Keratinocyte (primary cell): Measurements from ENCODE around the gene TRIM75. TPM values are rescaled to one million over a fixed set of nuclear protein-coding genes. Genes with fewer than 3 reads are reported as not detected.

Experiments used
- DNase-seq: peaks from one replicate; pipeline ENCODE4 v3.0.0-alpha.2; 2011; ENCODE audit warnings: low read depth, missing footprints, low spot score
- FAIRE-seq: peaks from 2 replicates; lab custom pipeline; 2011; peaks lifted over from hg19 to GRCh38; lab: Jason Lieb, UNC
- H2AFZ ChIP-seq: 2 replicates; pipeline ENCODE4 v1.6.0; 2012; ENCODE audit warnings: low read length, control low read depth, inconsistent platforms; ENCODE audit not compliant: control insufficient read depth
- H3K27ac ChIP-seq: 2 replicates; pipeline ENCODE4 v1.5.1; 2011; ENCODE audit warnings: low read length; ENCODE audit not compliant: control insufficient read depth, insufficient read depth
- H3K27me3 ChIP-seq: 3 replicates; pipeline ENCODE4 v1.6.0; 2011; ENCODE audit warnings: low read length; ENCODE audit not compliant: control insufficient read depth, insufficient read depth; ENCODE audit errors: extremely low read depth
- H3K36me3 ChIP-seq, 2 experiments: 2 replicates in 1 of 2; 3 replicates in 1 of 2; pipeline ENCODE4 v1.5.1; 2011; ENCODE audit warnings: low read length in 2 of 2, mild to moderate bottlenecking in 1 of 2; ENCODE audit not compliant: control insufficient read depth in 2 of 2, insufficient read depth in 2 of 2; ENCODE audit errors: extremely low read depth in 1 of 2
- H3K4me1 ChIP-seq: 3 replicates; pipeline ENCODE4 v1.5.1; 2011; ENCODE audit warnings: low read length; ENCODE audit not compliant: control insufficient read depth, insufficient read depth; ENCODE audit errors: extremely low read depth
- H3K4me2 ChIP-seq: 3 replicates; pipeline ENCODE4 v1.6.0; 2011; ENCODE audit warnings: low read depth, low read length; ENCODE audit not compliant: control insufficient read depth, insufficient read depth; ENCODE audit errors: extremely low read depth
- H3K4me3 ChIP-seq, 3 experiments: fragments of 200-600 bp in 1 of 3; sonication (generic) in 1 of 3; 2 replicates in 2 of 3; 3 replicates in 1 of 3; pipeline ENCODE4 v1.5.1; 2011 to 2016; ENCODE audit warnings: low read length in 3 of 3, mild to moderate bottlenecking in 3 of 3, control low read depth in 2 of 3, inconsistent platforms in 1 of 3, low read depth in 1 of 3, mixed read lengths in 1 of 3, mixed run types in 1 of 3, moderate library complexity in 1 of 3; ENCODE audit not compliant: control insufficient read depth in 2 of 3, insufficient read depth in 2 of 3; ENCODE audit errors: extremely low read depth in 1 of 3
- H3K79me2 ChIP-seq: 2 replicates; pipeline ENCODE4 v1.6.0; 2012; ENCODE audit warnings: low read length; ENCODE audit not compliant: control insufficient read depth, insufficient read depth
- H3K9ac ChIP-seq: 3 replicates; pipeline ENCODE4 v1.6.0; 2011; ENCODE audit warnings: low read length; ENCODE audit not compliant: control insufficient read depth, insufficient read depth; ENCODE audit errors: extremely low read depth
- H3K9me1 ChIP-seq: 3 replicates; pipeline ENCODE4 v1.6.0; 2011; ENCODE audit warnings: low read length; ENCODE audit not compliant: control insufficient read depth, insufficient read depth; ENCODE audit errors: extremely low read depth
- H3K9me3 ChIP-seq: 2 replicates; pipeline ENCODE4 v1.5.1; 2012; ENCODE audit warnings: low read depth, low read length; ENCODE audit not compliant: control insufficient read depth
- H4K20me1 ChIP-seq: 3 replicates; pipeline ENCODE4 v1.6.0; 2011; ENCODE audit warnings: low read length; ENCODE audit not compliant: control insufficient read depth, insufficient read depth; ENCODE audit errors: extremely low read depth
- EZH2 ChIP-seq: IDR thresholded peaks from one replicate; pipeline ENCODE4 v1.6.1; 2012; ENCODE audit warnings: inconsistent platforms, mild to moderate bottlenecking, low read length, moderate library complexity
- dilution Hi-C: fragments of 300-500 bp; cut with MboI; formaldehyde crosslinking; loops from one replicate; pipeline ENCODE4 v1.7.0; 2020; ENCODE audit warnings: low sequenced_read_pairs; ENCODE audit not compliant: extremely low pct_ligation_motif_present
- polyA plus RNA-seq, 5 experiments: library from polyadenylated mRNA; depleted of rRNA in 3 of 5; stranded (reverse) in 3 of 5; stranded (forward) in 1 of 5; unstranded in 1 of 5; fragments of >200 nt; gene quantifications; 1 replicate in 1 of 5; 2 replicates in 3 of 5; 3 replicates in 1 of 5; pipeline versions ENCODE4 v1.2.1 to v1.2.3, GENCODE V29; 2011 to 2012; ENCODE audit warnings: missing spikeins in 2 of 5, low read depth in 1 of 5, low replicate concordance in 1 of 5
- TF ChIP-seq, protein P1 (sequence below), 3 experiments: IDR thresholded peaks in 1 of 3; conservative IDR thresholded peaks in 1 of 3; optimal IDR thresholded peaks in 1 of 3; 2 replicates in 2 of 3; 3 replicates in 1 of 3; pipeline versions ENCODE3 to v1.5.1; 2011; ENCODE audit warnings: low read length in 3 of 3, mild to moderate bottlenecking in 3 of 3, moderate library complexity in 2 of 3, control low read depth in 1 of 3, inconsistent platforms in 1 of 3; ENCODE audit not compliant: insufficient read depth in 2 of 3; ENCODE audit errors: extremely low read depth in 1 of 3

Gene TRIM75
- polyA plus RNA-seq, 1 donor (not counting 4 experiments of a cell fraction or from before 2014, with no cell fraction given), result not detected

GRCh38 chr4:165048170-165048569, 5.5 kb upstream of the TRIM75 start:
- FAIRE-seq, result no peak
- TF ChIP-seq, protein P1, sequence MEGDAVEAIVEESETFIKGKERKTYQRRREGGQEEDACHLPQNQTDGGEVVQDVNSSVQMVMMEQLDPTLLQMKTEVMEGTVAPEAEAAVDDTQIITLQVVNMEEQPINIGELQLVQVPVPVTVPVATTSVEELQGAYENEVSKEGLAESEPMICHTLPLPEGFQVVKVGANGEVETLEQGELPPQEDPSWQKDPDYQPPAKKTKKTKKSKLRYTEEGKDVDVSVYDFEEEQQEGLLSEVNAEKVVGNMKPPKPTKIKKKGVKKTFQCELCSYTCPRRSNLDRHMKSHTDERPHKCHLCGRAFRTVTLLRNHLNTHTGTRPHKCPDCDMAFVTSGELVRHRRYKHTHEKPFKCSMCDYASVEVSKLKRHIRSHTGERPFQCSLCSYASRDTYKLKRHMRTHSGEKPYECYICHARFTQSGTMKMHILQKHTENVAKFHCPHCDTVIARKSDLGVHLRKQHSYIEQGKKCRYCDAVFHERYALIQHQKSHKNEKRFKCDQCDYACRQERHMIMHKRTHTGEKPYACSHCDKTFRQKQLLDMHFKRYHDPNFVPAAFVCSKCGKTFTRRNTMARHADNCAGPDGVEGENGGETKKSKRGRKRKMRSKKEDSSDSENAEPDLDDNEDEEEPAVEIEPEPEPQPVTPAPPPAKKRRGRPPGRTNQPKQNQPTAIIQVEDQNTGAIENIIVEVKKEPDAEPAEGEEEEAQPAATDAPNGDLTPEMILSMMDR (optimal IDR thresholded peaks at IDR 0.05 in 1 of 3, IDR thresholded peaks at IDR 0.05 in 1 of 3, conservative IDR thresholded peaks at IDR 0.05 in 1 of 3; ENCODE audit: extremely low read depth in 1 of 3, insufficient read depth in 2 of 3, low read length in 3 of 3), result no peak
- no peak for TF ChIP-seq EZH2
- Histone ChIP-seq H3K9me3 (no peaks in the 10 kb centered on the region), H4K20me1 (no peaks in the 10 kb centered on the region), H3K9me1 (no peaks in the 10 kb centered on the region), H3K79me2 (no peaks in the 10 kb centered on the region), H3K4me2 (no peak overlapping the region), H3K4me3 (no peak overlapping the region), H3K27me3 (no peaks in the 10 kb centered on the region), H3K4me1 (no peaks in the 10 kb centered on the region), H3K36me3 (no peaks in the 10 kb centered on the region), H3K9ac (no peak overlapping the region), H2AFZ (no peak overlapping the region), H3K27ac (no peak overlapping the region)
- no peak for DNase-seq
- dilution Hi-C loops, result no loop called here

DNA sequence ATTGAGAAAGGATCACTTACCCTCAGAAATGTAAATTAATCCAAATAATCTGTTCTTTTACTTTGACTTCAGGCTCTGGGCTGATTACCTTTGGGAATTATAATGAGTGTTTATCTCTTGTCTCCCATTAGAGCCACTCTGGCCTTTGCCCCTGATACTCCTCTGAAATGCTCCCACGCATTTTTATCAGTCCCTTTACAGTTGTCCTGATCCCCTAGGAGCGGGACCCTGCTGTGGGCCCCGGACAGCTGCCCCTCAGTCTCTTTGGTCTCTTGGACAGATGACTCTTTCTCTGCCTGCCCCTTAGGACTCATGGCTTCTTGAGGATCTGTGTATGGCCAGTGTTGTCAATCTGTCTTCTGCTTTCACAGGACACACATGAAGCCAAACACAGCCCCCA, 1.0 kb upstream of the TRIM75 start:
- Histone ChIP-seq H3K9me3 (no peaks in the 10 kb centered on the region), H3K9me1 (no peaks in the 10 kb centered on the region), H3K27ac (no peak overlapping the region), H3K4me1 (no peaks in the 10 kb centered on the region), H3K4me2 (no peak overlapping the region), H3K36me3 (no peaks in the 10 kb centered on the region), H3K79me2 (no peaks in the 10 kb centered on the region), H4K20me1 (no peaks in the 10 kb centered on the region), H3K9ac (no peak overlapping the region), H3K4me3 (no peak overlapping the region), H3K27me3 (no peaks in the 10 kb centered on the region), H2AFZ (no peak overlapping the region)
- no peak for FAIRE-seq
- DNase-seq, result no peak
- TF ChIP-seq, protein P1 (optimal IDR thresholded peaks at IDR 0.05 in 1 of 3, IDR thresholded peaks at IDR 0.05 in 1 of 3, conservative IDR thresholded peaks at IDR 0.05 in 1 of 3; ENCODE audit: extremely low read depth in 1 of 3, insufficient read depth in 2 of 3, low read length in 3 of 3), result no peak
- TF ChIP-seq EZH2, result no peak
- dilution Hi-C loops, result no loop called here
